HG03439 (cell line): Measurements from ENCODE around the gene ARL6IP4.

Source experiments
- ATAC-seq: cut with Tn5 transposase; IDR thresholded peaks from one replicate; pipeline ENCODE4 v1.9.1; 2021; ENCODE audit warnings: mild to moderate bottlenecking, moderate library complexity; ENCODE audit not compliant: unreplicated experiment

ARL6IP4 gene

DNA sequence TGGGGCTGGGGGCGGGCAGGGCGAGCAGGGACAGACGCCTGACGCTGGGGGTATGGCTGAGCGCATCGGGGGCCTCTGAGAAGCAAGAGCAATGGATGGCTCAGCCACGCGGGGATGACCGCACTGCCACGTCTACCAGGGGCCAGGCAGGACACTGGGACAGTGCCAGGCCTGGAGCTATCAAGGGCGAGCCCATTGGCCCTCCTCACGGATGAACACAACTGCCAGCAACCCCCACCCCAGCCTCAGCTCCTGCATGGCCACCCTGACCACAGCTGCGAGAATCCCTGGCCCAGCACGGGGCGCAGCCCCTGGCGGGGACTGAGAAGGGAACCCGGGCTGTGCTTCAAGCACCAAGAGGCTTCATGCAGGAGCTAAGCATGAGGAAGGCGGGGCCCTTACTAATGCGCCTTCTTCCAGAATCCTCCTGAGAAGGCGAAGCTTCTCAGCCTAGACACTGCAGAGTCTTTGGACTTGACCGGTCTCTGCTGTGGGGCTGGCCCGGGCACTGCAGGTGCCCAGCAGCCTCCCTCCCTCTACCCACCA, 9.5 kb downstream of the ARL6IP4 start:
- ATAC-seq: no peak

DNA sequence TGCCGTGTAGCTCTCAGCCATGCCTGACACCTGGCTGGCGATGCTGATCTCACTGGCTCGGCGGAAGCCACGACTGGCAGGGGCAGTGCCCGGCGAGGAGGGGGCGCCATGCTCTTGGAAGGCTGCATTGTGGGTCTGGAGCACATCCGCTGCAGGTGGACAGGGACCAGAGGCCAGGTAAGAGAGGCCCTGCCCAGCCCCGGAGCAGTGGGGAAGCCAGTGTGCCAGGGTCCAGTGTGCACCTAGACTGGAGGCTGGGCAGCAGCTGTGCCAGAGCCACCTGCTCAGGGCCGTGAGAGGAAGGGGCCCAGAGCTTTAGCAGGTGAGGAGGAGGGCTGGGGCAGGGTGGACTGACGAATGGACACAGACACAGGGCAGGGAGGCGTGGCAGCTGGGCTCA, 10.1 kb downstream of the ARL6IP4 start:
- no peak for ATAC-seq

DNA sequence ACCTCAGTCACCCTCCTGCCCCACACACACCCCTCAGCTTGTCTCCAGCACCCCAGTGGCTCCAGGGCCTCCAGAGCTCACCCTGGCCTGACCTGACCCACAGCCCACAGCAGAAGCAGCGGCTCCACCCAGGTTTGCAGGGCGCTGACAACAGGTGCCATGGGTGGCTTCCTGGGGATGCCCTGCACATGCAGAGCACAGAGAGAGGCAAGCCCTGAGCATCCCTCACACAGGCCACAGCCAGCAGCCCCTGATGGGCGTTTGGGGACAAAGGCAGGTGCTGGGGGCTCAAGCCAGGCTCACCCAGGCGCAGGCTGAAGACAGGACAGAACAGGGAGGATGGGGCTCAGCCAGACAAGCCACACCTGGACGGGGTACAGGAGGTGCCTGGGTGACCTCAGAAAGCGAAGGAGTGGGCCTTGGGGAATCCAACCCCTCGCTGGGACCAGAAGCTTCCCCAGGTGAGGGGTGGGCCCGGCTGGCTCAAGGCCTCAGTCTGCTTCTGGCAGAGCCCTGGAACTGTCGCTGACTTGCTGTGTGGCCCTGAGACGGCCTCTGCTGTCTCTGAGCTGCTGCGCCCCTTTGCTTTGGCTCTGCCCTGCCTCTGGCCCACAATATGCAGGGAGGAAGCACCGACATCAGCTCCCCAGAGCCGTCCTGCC, 10.6 kb downstream of the ARL6IP4 start:
- no peak for ATAC-seq

DNA sequence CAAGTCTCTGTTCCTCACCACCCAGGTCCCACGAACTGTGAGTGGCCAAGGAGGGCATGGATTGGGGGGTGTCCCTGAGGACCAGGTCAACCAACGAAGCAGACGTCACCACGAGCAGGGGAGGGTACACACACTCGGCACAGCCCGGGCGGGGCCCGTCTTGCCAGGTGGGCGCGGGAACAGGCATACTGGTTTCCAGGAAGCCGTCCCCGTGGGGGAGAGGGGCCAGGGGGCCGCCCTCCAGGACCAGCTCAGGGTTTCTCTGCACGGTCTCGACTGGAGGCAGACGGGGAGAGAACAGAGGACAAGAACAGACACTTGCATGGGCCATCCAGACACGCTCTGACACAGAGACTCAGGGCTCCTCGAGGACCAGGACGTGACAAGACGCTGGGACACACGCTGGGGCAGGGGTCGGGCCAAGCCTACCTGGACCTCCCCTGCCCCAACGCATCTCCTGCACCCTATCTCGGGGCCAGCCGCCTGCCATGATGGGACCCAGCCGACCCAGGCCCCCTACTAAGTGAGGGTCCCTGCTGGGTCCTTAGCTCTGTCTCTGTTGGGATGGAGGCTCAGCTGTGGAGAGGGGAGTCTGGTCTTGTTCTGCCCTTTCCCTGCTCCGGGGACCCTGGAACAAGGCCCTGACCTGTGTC, 11.3 kb downstream of the ARL6IP4 start:
- ATAC-seq: no peak

DNA sequence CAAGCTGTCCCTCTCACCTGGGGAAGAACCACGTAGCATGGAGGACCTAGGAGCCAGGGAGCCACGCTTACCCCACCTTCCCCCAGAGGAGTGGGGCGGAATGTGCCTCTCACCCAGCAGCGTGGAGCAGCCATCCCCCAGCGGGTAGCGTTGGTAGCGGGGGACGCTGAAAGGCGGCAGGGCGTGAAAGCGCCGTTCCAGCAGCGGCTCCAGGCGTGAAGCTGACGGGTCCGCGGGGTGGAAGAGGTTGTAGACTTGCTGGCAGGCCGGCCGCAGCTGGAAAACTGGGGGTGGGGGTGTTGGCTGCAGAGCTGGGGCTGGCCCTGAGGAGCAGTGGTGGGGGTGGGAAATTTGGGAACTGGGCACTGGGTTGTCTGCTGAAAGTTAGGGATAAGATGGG, 11.9 kb downstream of the ARL6IP4 start:
- no peak for ATAC-seq

DNA sequence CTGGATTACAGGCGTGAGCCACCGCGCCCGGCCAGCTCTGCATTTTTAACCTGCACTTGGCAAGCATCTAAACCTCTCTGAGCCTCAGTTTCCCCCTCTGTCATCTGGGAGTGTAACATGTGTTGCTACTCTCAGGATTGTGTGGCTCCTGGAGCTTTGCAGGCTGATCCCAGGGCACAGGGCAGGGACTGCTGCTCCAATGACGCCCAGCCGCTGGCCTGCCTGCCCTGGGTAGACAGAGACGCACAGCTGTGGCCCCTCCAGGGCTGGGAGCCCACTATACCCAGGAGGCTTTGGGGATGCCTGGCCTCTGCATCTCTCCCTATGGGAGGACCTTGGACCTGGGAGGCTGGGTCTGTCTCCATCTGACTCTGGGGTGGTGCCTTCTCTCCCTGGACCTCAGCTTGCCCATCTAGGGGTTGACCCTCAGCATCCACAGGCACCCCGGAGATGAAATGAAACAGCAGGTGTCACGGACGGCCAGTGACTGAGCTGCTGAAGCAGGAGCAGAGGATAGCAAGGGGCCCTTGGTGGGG, 13.7 kb downstream of the ARL6IP4 start:
- ATAC-seq: no peak

DNA sequence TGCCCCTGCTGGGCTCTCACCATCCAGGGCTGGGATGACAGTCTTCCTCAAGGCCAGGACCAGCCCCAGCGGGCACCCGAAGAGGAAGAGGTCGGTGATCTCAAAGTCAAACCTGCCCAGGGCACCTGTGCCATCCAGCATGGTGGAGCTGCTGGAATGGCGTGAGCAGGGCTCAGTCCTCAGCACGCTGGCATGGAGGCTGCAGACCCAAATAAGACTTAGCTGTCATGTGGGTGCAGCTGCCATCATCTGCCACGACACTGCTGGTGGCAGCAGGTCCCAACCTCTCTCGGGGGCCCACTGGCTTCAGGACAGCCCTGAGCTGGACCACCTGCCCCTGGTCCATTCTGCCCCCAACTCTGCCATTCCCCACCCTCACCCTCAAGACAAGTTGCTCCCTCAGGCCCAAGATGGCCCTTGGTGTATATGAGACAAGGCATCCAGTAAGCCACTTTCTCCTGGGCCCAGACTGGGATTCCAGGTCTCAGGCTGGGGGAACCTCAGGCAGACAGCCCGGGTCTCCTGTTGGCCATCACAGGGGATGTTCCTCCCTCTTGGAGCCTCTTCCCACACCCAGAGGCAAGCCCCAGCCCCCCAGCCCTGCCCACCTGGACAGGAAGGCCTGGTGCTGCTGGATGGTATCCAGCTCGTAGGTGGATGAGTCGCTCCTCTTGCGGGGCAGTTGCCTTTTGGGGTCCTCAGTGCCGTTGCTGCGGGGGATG, 14.5 kb downstream of the ARL6IP4 start:
- ATAC-seq: no peak

DNA sequence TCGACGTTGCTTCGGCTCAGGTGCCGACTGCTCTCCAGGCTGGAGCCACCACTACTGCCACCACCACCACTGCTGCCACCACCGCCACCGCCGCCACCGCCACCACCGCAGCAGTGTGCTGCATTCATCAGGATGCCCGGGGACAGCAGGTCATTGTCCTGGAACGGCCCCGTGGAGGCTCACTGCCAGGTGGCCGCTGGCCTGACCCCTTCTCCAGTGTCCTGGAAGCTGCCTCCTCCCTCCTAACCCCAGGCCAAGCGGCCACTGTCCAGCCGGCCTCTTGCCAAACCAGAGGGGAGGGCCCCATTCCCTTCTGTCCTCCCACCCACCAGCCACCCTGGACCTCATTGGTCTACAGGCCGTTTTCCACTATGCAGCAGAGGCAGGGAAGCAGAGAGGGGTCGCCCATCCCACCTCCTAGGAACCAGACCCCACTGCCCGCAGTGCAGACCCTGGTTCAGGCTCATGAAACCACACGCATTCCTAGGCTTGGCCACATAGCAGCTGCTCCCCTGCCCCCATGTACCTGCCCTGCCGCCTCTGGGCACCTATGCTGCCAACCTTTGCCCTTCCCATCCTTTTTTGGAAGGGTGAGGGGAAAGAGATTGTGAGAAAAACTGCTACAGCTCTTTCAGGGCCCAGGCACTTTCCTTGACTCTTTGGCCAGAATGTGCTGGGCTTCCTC, 15.2 kb downstream of the ARL6IP4 start:
- ATAC-seq: no peak

DNA sequence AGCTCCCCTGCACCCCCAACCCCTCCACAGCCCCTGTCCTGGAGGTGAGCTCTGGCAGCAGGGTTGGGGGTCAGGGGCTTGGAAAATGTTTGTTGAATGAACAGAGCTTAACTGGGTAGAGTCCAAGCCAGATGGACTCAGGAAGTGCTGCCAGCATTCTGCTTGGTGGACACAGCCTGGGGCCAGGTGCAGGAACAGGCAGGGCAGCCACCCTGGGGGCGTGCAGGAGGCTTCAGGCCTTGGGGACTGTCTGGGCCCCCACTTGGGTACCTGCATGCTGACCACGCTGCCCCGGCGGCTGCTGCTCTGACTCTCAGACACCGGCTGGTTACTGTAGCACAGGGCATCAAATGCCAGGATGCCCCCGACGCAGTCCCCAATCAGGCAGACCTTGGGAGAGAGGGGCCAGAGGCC, 15.7 kb downstream of the ARL6IP4 start:
- ATAC-seq: no peak

DNA sequence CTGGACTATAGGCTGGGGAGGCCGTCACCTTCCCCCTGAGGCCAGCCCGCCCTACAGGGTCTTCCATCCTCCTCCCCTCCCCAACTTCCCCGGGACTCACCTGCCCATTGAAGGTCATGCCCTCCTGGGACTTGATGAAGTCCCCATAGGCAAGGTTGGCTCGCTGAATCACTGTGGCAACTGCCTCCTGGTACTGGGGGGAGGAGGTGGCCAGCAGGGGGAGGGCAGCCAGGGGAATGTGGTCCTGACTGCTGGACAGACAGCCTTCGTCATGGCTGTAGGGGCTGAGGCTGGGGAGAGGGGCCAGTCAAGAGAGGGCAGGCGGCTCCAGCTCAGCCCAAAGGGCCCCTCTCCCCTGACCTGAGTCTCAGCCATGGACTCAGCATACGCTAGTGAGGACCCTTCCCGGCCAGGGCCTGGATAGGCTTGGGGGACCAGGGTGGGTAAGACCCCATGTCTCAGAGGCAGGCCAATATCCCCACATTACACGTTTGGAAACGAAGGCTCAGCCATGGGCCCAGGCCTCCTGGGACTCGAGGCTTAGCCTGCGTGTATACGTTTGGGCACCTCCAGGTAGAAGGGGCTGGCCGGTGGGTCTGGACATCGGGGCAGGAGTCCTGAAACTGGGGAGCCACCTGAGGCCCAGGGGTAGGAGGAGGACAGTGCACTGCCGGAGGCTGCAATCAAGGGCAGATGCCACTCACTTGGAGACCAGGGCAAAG, 16.3 kb downstream of the ARL6IP4 start:
- no peak for ATAC-seq

DNA sequence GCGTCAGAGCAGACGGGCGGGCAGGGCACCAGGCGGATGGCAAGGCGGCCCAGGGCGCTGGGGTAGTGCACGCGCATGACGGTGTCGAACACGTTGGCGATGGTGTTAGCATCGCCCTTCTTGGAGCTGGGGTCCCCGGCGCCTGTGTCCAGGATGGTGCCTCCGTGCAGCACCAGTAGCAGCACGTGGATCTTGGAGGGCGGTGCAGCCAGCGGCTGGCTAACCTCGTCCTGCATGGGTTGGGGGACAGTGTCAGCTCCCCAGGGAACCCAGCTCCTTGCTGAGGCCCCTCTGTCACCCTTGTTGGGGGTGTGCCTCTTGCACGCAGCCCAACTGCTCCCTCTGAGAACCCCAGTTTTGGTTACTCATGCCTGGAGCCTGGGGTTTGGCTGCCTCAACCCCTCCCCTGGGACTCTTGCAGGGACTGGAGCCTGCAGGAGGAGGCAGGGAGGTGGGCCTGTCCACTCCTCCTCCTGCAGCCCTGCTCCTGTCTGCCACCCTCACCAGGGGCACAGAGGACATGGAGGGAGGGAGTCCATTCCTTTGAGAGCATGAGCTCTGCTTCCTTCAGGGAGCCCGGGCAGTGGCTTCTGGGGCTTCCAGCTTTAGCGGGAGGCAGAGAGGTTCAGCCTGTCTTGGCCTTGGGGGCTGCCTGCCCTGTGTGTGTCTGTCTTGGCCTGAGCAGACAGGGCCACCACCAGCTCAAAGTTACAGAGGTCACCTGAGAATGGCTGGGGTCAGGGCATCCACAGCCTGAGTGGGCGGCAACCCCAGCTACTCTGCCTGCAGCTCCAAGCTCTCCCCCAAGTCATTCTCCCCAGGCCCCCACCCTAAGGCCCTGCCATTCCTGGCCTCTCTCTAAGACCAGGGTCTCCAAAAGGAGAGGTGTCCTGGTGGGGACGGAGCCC, 17.1 kb downstream of the ARL6IP4 start:
- ATAC-seq: no peak

DNA sequence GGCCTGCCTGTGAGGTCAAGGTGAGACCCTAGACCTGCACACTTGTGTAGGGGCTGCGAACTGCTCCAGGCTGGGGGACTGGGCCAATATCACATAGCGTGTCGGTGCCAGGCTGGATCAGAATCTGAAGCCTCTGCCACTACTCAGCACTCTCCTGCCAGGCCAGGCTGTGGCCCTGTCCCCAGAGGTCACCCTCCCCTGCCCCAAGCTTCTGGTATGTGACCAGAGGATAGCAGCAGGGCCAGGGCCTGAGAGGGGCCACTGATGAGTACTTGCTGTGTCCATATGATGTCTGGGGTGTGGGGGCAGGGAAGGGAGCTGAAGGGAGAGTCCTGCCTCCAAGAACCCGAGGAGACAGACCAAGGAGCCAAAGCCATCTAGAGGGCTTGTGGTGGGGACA, 17.8 kb downstream of the ARL6IP4 start:
- ATAC-seq: no peak

DNA sequence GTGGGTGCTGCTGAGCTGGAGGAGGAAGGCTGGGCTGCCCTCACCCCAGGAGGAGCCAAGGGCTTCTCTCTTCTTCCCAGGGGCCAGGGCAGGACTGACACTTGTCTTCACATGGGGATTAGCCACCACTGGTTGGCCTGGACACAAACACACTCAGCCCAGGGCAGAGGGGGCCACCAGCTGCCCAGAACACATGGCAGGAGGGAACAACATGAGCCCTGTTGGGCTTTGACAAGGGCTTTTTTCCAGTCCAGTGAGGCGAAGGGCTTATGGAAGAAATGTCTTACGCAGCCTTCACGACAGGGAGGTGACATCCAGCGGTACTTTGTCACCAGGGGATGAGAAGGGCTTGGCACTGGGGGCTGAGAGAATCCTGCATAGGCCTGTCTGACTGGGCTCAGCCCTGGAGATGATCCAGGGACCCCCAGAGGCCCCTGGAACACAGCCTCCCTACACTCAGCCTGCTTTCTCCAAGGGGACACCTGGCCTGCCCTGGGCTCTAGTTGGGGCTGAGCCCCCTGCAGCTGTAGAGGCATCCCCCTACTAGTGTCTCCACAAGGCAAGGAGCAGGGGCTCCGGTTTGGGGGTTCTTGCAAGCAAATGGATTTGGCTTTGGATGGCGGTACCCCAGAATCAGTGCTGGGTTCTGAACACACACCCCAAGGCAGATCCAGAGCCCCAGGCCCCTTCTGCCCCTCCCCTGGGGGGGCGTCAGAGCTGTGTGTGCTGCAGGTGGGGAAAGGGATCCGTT, 18.9 kb downstream of the ARL6IP4 start:
- ATAC-seq: no peak

DNA sequence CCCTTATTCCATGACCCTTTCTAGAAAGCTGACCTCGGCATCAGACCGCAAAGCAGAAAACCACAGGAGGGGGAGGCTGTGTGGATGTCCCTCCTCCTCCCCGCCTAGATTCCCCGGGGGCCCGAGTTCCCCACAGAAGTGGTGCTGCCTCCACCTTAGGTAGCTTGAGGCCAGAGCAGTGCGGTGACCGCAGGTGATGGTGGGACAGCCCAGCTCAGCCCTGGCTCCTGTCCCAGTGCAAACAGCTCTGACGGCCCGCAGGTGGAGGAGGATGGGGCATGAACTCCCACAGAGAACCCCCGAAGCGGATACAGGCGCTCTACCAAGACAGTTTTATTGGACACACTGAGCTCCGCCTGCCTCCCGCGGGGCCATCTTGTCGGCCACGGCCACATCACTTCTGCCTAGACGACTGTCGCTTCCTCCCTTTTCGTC, 19.5 kb downstream of the ARL6IP4 start:
- no peak for ATAC-seq

DNA sequence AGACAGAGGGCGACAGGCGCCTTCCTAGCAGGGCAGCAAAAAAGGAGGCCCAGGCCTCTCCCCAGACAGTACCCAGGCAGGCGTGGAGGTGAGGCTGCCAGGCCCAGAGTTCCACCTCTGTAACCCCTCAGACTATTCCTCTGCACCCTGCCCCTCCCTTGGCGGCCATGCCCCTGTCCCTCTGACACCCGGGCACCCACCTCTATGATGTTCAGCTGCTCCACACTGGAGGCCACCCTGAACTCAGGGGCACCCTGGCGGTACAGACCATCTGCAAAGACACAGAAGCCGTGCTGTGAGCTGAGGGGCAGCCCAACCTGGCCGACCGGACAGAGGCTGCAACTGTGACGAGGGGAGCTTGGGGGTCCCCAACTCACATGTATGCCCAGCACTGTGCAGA, 20.1 kb downstream of the ARL6IP4 start:
- no peak for ATAC-seq

DNA sequence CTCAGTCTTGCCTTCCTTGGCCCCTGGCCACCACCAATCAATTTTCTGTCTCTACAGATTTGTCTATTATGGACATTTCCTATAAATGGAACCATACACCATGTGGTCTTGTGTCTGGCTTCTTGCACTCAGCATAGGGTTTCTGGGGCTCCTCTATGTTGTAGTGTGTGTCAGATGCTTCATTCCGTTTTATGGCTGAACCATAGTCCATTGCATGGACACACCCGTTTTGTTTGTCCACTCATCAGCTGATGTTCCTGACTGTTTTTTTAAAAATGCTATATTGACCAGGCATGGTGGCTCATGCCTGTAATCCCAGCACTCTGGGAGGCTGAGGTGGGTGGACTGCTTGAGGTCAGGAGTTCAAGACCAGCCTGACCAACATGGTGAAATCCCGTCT, 21.0 kb downstream of the ARL6IP4 start:
- no peak for ATAC-seq

DNA sequence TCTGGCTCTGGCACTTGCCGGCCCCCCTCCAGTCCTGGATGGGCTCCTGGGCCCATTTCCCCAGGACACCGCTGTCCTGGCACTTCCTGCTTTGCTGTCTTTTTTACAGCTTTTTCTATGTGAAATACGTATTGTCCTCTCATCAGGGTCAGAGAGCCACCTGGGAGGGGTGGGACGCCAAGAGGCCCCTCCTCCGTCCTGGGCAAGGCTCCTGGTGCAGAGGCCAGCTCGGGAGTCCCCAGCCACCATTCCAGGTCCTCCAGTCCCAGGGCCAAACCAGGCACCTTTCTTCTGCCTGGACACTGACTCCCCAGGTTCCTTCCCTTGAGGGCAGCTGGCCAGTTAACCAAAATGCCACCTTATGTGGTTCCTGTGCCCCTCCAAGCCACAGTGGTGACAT, 22.8 kb downstream of the ARL6IP4 start:
- no peak for ATAC-seq

DNA sequence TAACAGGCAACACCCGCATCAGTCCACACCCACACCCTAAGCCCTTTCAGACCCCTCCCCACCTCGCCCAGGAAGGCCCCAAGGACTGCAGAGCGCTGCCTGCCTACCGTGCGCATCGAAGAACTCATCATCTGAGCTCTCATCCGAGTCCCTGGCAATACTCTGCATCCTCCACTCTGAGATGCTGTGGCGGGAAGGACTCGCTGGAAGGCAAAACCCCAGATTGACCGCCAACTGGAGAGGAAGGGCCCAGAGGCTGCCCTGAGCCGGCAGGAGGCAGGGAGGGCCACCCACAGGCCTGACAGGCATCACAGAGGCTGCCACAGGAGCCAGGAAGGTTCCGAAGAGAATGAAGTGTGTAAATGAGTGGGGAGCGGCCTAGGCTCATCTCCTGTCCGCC, 23.8 kb downstream of the ARL6IP4 start:
- ATAC-seq: no peak
